ENCODE results near the gene SPINK8.

- TF ChIP-seq CTCF (IDR thresholded peaks at IDR 0.05) (no peak), POLR2AphosphoS5 (IDR thresholded peaks at IDR 0.05) (no peak)
Observed at GRCh38 chr3:48338635-48339034, 5.2 kb upstream of the SPINK8 start.

All from suprapubic skin (tissue), 3 donors.